ENCODE results near the gene EDARADD.

- no peak for TF ChIP-seq SIX1 (CRISPR knock-in tag; IDR thresholded peaks at IDR 0.05; ENCODE audit: borderline replicate concordance)
- TF ChIP-seq POLR2AphosphoS5 (IDR thresholded peaks at IDR 0.05; ENCODE audit: low read depth, low read length), result no peak
- no peak for TF ChIP-seq CBFB (CRISPR knock-in tag; IDR thresholded peaks at IDR 0.05)
- no peak for TF ChIP-seq TAF1 (CRISPR knock-in tag; IDR thresholded peaks at IDR 0.05)
Measured at GRCh38 chr1:236395947-236396664, 2.0 kb downstream of the EDARADD start.

All from HepG2 (cell line).